Stimulated activated CD8-positive, alpha-beta memory T cell treated with anti-CD3 and anti-CD28 coated beads, Interleukin-7, amount 100 ng/mL, for 24 hours (primary cell): ENCODE data around the gene DNMT3L.
A peak's percentile ranks its signal among the peaks of the same experiment; 100 is the strongest.
"Not testable (repeated sequence)": the region's sequence is repeated elsewhere in the genome, so short reads cannot be mapped to it uniquely, and the experiment has no call there.

Experiments used
- DNase-seq: peaks from one replicate; pipeline ENCODE4 v3.0.0-alpha.2; 2020; ENCODE audit warnings: low read depth

Gene DNMT3L

DNA sequence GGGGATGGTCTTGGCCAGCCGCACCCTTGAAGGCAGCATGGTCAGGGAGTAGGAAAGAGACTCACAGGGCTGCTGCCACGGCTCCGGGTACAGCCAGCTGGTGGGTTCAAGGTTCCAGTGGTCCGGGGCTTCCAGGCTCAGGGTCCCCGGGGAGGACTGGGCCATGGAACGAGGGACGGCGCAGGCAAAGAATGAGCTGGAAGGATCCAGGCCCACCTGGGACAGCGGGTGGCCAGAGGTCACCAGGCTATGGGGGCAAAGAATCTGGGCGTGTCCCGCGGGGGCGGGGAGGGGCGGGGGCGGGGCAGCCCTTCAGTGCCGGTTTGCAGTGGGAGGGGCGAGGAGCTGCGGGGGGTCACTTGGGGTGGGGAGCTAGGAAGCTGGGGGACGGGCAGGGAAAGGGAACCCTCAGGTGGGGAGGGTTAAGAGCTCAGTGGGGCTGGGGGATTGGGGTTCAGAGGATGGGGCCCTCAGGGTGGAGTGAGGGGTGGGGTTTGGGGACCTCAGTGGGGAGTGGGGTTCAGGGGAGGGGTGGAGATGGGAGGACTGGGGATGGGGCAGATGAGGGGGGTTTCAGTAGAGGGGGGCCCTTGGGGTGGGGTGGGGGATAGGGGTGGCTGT, at the start of gene DNMT3L:
TSS of gene DNMT3L (minus strand) at position 223 of the 621 bp plus-strand sequence. CDS start 638 bp downstream, outside the sequence.
- no peak for DNase-seq

DNA sequence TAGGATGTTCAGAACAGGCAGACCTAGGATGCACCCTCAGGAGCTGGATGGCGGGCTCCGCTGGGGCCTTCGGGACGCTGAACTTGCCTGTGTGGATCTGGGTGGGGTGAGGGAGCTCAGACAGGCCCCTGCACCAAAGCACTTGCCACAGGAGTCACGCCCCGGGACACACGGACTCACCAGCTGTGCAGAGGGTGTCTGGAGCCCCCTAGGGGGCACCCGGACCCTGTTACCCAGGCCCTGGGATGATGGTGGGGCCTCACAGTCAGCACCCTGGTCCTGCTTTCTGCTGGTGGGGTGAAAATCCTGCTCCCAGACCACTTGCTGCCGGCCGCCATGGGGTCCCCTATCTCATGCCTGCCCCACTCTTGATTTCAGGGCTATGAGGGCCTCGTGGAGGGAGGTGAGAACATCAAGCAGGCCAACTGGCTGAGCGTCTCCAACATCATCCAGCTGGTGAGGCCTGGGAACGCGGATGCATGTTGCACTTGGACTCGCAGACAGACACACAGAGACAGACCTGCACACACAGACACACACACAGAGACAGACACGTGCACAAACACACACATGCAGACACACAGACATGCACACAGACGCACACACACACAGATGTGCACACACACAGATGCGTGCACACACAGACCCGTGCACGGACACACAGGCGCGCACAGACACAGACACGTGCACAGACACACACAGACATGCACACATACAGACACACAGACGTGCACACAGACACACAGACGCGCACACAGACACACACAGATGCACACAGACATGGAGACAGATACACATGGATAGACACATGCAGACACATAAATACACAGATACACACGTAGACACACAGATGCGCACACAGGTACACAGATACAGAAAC, 49.2 kb upstream of the DNMT3L start:
- DNase-seq: no peak

- no peak for DNase-seq
Observed at GRCh38 chr21:44306936-44307704, 45.4 kb upstream of the DNMT3L start.

DNA sequence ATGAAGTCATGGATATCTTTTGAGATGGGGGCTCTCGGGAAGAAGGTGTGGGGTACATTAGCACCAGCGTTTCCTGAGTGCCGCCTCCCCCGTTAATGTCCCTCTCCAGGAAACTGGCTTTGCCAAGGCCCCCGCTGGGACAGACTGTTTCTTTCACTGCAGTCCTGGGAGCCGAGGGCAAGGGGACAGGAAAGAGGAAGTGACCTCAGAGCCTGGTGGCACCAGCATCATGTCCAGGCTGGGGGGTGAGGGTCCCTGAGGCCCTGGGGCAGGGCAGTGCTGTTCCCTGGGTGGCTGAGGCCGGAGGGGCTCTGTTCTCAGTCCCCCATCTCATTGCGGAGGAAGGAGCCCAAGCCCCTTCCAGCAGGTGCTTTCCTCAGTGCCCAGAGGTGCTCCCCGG, 44.0 kb upstream of the DNMT3L start:
- no peak for DNase-seq

- DNase-seq: no peak
Observed at GRCh38 chr21:44304877-44305293, 43.2 kb upstream of the DNMT3L start.

DNA sequence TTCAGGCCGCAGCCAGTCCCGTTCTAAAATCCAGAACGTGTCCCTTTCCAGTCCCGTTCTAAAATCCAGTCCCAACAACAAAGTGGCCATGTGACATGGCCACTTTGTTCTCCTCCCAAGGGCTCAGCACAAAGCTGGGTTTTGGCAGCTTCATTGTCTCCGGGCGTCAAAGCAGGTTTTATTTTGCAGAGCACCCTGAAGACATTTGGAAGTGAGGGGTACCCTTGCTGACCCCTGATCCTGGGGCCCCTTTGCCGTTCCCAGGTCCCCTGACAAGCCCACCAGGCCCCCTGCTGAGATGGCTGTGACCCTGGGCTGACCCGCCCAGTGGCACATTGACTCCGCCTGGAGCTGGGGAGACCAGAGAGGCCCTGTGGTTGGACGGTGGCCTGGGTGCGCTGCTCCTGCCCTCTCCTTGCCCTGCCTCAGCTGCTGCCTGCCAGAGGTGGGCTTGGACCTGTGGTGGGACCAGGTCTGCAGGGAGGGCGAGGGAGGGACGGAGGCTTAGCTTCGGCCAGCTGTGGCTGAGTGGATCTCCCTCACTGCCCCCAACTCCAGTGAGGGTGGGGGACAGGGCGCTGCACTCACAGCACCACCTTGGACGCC, 42.4 kb upstream of the DNMT3L start:
- DNase-seq: no peak

DNA sequence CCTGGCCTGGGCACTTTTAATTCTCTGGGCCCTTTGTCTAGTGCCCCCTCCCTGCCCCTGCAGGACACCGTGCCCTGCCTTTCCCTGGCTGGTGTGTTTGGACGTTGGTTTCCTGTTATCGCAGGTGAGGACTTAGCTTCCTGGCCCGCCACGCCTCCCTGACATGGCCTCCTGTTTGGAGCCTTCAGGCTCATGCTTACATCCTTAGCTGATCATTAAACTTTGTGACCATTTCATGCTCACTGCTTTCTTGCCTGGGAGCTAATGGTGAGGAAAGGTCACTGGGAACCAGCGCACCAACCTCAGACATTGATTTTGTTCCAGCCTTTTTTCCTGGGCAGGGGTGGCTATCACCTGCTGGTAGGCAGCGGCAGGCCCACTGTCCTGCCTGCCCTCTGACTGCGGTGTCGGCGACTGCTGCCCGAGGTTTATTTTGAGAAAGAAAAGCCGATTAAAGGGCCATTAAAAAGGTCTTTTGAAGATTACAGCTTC, 41.8 kb upstream of the DNMT3L start:
- DNase-seq: no peak

DNA sequence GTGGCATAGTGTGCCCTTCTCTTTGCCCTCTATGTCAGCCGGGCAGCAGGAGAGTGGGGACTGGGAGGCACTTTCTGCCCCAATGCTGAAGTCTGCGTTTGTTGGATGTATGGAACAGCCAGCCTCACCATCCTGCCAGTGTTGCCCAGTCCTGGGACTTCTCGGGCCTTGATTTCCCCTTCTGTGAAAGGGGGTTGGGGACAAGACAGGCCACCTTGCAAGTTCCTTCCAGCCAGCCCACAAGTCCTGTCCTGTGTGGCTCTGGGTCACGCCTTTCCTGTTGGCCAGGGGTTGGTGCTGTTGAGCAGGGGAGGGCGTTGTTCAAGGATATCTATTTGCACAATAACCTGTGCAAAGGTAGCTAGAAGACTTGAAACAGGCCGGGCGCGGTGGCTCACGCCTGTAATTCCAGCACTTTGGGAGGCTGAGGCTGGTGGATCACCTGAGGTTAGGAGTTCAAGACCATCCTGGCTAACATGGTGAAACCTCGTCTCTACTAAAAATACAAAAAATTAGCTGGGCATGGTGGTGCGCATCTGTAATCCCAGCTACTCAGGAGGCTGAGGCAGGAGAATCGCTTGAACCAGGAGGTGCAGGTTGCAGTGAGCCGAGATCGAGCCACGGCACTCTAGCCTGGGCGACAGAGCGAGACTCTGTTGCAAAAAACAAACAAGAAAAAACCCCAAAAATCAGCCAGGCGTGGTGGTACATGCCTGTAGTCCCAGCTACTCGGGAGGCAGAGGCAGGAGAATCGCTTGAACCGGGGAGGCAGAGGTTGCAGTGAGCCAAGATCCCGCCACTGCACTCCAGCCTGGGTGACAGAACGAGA, 41.1 kb upstream of the DNMT3L start:
- DNase-seq: not testable (repeated sequence)

DNA sequence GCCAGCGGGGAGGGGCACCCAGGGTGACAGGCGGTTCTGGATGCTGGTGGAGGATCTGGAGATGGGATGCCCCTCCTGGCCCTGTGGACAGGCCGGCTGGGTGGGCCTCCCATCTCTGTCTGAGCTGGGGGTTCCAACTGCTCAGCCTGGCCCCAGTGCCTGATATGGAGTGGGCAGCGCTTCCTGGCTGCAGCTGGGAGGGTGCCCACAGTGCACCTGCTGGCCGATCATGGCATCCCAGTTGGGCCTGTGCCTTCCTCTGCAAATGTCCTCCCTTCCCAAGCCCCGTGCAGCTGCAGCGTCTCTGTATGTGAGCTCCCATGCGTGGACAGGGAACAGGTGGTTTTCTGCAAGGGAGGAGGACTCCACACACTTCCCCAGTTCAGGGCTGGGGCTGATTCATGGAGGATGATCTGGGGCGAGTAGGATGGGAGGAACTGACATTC, 40.3 kb upstream of the DNMT3L start:
- DNase-seq: no peak

- DNase-seq: no peak
Observed at GRCh38 chr21:44301141-44301540, 39.4 kb upstream of the DNMT3L start.

DNA sequence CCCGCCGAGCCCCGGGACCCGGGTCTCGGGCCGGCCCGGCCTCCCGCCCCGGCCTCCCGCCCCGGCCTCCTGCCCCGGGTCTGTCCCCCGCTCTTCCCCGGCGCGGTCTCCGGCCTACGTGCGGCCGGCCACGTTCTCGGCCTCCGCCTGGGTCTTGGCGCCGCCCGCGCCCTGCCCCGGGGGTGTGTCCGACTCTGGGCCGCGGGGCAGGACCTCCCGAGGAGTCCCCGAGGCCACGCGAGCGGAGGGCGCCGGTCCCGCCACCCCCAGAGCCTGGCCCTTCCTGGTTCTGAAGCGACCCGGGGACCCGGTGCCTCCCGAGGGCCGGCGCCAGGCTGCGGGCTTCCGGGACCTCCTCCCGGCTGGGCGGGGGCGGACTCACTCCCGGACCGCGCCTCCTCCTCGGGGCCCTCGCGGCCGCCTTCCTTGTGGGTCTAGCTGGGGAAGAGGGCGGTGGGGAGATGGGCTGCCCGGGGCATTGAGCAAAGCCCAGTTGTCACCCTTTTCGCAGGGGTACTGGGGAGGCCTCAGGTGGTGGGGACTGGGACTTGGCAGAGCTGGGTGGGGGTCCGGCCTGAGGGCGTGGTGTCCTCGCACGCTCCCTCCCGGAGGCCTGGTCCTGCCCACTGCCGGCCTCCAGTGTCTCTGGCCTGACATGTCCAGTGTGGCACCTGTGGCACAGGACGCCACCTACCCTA, 38.7 kb upstream of the DNMT3L start:
- DNase-seq: peak; percentile 38

DNA sequence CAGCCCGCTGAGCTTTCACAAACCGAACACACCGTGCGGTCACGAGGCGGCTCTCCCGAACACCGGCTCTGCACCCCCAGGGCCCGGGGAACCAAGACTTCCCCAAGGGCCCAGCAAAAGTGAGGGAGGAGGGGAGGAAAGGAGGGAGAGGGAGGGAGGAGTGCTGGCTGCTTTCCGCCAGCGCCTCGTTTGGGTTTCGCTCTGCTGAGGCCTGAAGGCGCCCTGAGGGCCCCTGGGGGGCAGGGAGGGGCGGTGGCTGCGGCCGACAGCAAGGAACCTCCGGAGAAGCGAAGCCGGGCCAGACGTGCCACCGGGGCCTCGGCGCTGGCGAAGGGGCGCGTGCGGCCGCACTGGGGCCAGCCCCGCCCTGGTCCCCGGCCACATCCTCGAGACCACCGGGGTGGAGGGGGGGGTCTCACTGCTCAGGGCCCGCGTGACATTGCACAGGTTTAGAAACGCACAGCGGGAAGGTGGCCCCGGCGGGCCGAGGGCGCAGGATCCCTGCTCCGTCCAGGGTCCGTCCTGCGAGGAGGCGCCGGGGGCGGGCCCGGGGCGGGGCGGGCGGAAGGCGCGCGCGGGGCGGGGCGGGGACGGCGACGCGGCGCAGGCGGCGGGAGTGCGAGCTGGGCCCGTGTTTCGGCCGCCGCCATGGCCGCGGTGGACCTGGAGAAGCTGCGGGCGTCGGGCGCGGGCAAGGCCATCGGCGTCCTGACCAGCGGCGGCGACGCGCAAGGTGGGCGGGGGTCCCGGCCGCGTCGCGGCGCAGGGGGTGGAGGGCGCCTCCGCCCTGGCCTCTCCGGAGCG, 38.0 kb upstream of the DNMT3L start, which contains the start of gene PFKL:
TSS of gene PFKL (plus strand) at position 596 of the 804 bp plus-strand sequence. CDS start at position 649, 53 bp downstream.
- DNase-seq: peak; percentile 33

GRCh38 chr21:44299085-44299457, 37.4 kb upstream of the DNMT3L start:
- no peak for DNase-seq

DNA sequence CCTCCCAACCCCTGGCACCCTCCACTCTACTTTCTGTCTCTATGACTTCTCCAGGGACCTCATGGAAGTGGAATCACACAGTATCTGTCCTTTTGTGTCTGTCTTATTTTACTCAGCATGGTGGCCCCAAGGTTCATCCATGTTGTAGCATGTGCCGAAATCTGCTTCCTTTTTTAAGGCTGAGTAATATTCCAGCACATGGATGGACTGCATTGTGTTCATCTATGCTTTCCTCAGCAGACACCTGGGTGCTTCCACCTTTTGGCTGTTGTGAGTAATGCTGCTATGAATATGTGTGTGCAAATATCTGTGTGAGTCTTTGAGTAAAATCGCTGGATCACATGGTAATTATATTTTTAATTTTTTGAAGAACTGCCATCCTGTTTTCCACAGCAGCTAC, 36.6 kb upstream of the DNMT3L start:
- DNase-seq: no peak

- peak; percentile 51 for DNase-seq
Observed at GRCh38 chr21:44297525-44298290, 36.0 kb upstream of the DNMT3L start.

- DNase-seq: no peak
Observed at GRCh38 chr21:44296916-44297315, 35.2 kb upstream of the DNMT3L start.

- DNase-seq: no peak
Observed at GRCh38 chr21:44296103-44296519, 34.4 kb upstream of the DNMT3L start.

DNA sequence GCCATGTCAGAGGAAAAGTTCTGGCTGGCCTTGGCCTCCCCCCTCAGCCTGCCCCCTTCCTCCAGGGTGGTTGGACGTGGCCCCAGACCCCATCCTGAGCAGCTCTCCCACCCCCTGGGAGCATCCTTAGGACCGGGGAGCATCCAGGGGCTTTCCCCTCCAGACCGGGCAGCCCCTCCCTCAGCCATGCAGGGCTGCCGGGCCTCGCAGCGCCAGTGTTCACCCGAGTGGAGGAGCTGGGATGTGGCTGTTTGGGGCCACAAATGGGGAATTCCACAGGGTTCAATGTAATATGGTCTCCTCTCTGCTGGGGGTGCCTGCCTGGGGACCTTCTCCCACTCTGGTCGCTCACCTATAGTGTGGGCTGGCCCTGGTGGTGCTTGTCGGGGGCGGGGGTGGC, 33.9 kb upstream of the DNMT3L start:
- DNase-seq: no peak

DNA sequence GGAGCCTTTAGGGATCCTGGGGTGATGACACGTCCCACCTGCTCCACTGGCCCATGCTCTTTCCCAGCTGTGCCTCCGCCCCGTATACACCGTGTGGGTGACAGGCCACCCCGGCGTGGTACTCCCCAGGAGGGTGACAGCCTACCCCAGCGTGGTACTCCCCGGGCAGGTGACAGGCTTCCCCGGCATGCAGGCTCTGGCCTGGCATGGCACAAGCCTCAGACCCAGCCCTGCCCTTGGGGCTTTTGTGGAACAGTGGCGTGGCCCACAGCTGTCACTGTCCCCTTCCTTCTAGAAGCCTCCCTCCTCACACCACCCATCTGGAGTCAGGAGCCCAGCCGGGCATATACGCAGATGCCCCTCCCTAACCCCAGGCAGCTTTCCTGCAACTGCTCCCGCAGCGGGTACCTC, 33.5 kb upstream of the DNMT3L start:
- no peak for DNase-seq
